ENCODE results near the gene FAM25G.
"Not testable (repeated sequence)": the region's sequence is repeated elsewhere in the genome, so short reads cannot be mapped to it uniquely, and the experiment has no call there.

DNA sequence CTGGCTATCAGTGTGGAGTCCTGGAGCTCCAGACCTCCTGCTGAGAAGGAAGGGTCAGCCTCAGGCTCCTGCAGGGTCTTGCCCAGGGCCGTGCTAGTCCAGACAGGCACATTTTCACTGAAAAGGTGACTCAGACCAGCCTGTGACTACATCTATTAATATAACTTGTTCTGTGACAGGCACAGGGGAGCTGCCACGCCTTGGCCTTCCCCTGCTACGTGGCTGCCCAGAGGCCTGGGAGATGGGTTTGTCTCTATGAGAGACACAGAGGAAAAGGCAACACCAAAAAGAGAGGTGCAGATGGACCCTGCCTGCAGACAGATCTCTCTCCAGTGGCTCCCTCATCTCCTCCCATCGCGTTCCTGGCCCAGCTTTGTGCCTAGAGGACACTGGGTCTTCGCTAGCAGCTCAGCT is 9.7 kb downstream of the FAM25G start:
- TF ChIP-seq, protein P1, sequence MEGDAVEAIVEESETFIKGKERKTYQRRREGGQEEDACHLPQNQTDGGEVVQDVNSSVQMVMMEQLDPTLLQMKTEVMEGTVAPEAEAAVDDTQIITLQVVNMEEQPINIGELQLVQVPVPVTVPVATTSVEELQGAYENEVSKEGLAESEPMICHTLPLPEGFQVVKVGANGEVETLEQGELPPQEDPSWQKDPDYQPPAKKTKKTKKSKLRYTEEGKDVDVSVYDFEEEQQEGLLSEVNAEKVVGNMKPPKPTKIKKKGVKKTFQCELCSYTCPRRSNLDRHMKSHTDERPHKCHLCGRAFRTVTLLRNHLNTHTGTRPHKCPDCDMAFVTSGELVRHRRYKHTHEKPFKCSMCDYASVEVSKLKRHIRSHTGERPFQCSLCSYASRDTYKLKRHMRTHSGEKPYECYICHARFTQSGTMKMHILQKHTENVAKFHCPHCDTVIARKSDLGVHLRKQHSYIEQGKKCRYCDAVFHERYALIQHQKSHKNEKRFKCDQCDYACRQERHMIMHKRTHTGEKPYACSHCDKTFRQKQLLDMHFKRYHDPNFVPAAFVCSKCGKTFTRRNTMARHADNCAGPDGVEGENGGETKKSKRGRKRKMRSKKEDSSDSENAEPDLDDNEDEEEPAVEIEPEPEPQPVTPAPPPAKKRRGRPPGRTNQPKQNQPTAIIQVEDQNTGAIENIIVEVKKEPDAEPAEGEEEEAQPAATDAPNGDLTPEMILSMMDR (IDR thresholded peaks at IDR 0.05): not testable (repeated sequence)
- TF ChIP-seq POLR2AphosphoS5 (IDR thresholded peaks at IDR 0.05; ENCODE audit: low read depth, low read length): not testable (repeated sequence)
